IMR-90 (cell line): ENCODE data around the gene PRKCE. TPM values are rescaled to one million over a fixed set of nuclear protein-coding genes. Genes with fewer than 3 reads are reported as not detected.

ENCODE experiments used
- ATAC-seq: fragments of 200-7000 bp; cut with Tn5 transposase; 2 replicates; pipeline ENCODE4 v1.9.1; 2020; ENCODE audit warnings: low read depth, mild to moderate bottlenecking, moderate library complexity
- BruUV-seq: library from RNA; stranded (reverse); fragments of 400-500 nt; replicated peaks from 2 replicates; lab custom pipeline; 2021; lab: Mats Ljungman, UMichigan
- CTCF ChIA-PET: fragments of 300-600 bp; formaldehyde crosslinking; extraction: SDS; loops from one replicate; lab custom pipeline; 2021; ENCODE audit warnings: antibody characterized with exemption; lab: Yijun Ruan, JAX
- POLR2A ChIA-PET: fragments of 300-600 bp; sonication (Branson Sonifier 250); formaldehyde crosslinking; loops from one replicate; lab custom pipeline; 2022; ENCODE audit warnings: antibody characterized with exemption; ENCODE audit not compliant: unreplicated experiment; lab: Charles Lee
- DNase-seq: peaks from one replicate; pipeline ENCODE4 v3.0.0; 2013
- H2AFZ ChIP-seq: replicated peaks from 2 replicates; pipeline ENCODE3; 2013; ENCODE audit warnings: low read length, mild to moderate bottlenecking; ENCODE audit not compliant: poor library complexity
- H2AK5ac ChIP-seq: 2 replicates; pipeline ENCODE4 v1.6.1; 2013; ENCODE audit warnings: low read depth, low read length, inconsistent platforms
- H2AK9ac ChIP-seq: replicated peaks from 2 replicates; pipeline ENCODE3; 2013; ENCODE audit warnings: mild to moderate bottlenecking, low read depth, low read length, moderate library complexity; ENCODE audit not compliant: poor library complexity
- H2BK120ac ChIP-seq: 2 replicates; pipeline ENCODE4 v1.6.1; 2013; ENCODE audit warnings: low read depth, low read length, inconsistent platforms
- H2BK15ac ChIP-seq: 3 replicates; pipeline ENCODE4 v1.6.1; 2013; ENCODE audit warnings: low read depth, low read length, inconsistent platforms
- H2BK20ac ChIP-seq: 2 replicates; pipeline ENCODE4 v1.6.1; 2013; ENCODE audit warnings: low read depth, mild to moderate bottlenecking, inconsistent platforms, low read length, moderate library complexity
- H2BK5ac ChIP-seq: 2 replicates; pipeline ENCODE4 v1.6.1; 2013; ENCODE audit warnings: mild to moderate bottlenecking, low read depth, low read length, inconsistent platforms; ENCODE audit not compliant: poor library complexity, severe bottlenecking
- H3K14ac ChIP-seq: replicated peaks from 2 replicates; pipeline ENCODE4 v1.6.1; 2013; ENCODE audit warnings: low read depth, low read length, inconsistent platforms
- H3K18ac ChIP-seq: 2 replicates; pipeline ENCODE4 v1.6.1; 2013; ENCODE audit warnings: low read depth, low read length, control low read depth
- H3K23ac ChIP-seq: 2 replicates; pipeline ENCODE4 v1.6.1; 2013; ENCODE audit warnings: low read depth, low read length, inconsistent platforms
- H3K27ac ChIP-seq: 2 replicates; pipeline ENCODE4 v1.5.1; 2013; ENCODE audit warnings: mild to moderate bottlenecking, control low read depth, low read length; ENCODE audit not compliant: insufficient read depth
- H3K27me3 ChIP-seq: 2 replicates; pipeline ENCODE4 v1.6.1; 2013; ENCODE audit warnings: low read length; ENCODE audit not compliant: control insufficient read depth, insufficient read depth
- H3K36me3 ChIP-seq: 2 replicates; pipeline ENCODE4 v1.6.1; 2013; ENCODE audit warnings: low read length, mixed read lengths; ENCODE audit not compliant: control insufficient read depth, insufficient read depth
- H3K4ac ChIP-seq: 2 replicates; pipeline ENCODE4 v1.6.1; 2013; ENCODE audit warnings: low read depth, low read length, inconsistent platforms
- H3K4me1 ChIP-seq: 2 replicates; pipeline ENCODE4 v1.6.1; 2013; ENCODE audit warnings: low read length, mixed read lengths; ENCODE audit not compliant: control insufficient read depth, insufficient read depth
- H3K4me2 ChIP-seq: 2 replicates; pipeline ENCODE4 v1.6.1; 2013; ENCODE audit warnings: low read depth, mild to moderate bottlenecking, control low read depth, low read length, moderate library complexity
- H3K4me3 ChIP-seq: 2 replicates; pipeline ENCODE4 v1.5.1; 2013; ENCODE audit warnings: low read depth, mild to moderate bottlenecking, control low read depth, low read length, moderate library complexity; ENCODE audit not compliant: insufficient read depth
- H3K56ac ChIP-seq: 2 replicates; pipeline ENCODE4 v1.6.1; 2013; ENCODE audit warnings: low read length, inconsistent platforms; ENCODE audit not compliant: insufficient read depth; ENCODE audit errors: extremely low read depth
- H3K79me1 ChIP-seq, 2 experiments: 2 replicates each; pipeline ENCODE4 v1.6.1; 2013; ENCODE audit warnings: low read length in 2 of 2, inconsistent platforms in 1 of 2, low read depth in 1 of 2
- H3K9ac ChIP-seq: 2 replicates; pipeline ENCODE4 v1.6.1; 2013; ENCODE audit warnings: low read depth, low read length, control low read depth
- H3K9me1 ChIP-seq: 2 replicates; pipeline ENCODE4 v1.6.1; 2013; ENCODE audit warnings: low read length, inconsistent platforms; ENCODE audit not compliant: insufficient read depth
- H3K9me3 ChIP-seq: 2 replicates; pipeline ENCODE4 v1.6.1; 2013; ENCODE audit warnings: low read length; ENCODE audit not compliant: control insufficient read depth, insufficient read depth
- H4K20me1 ChIP-seq: 2 replicates; pipeline ENCODE4 v1.6.1; 2013; ENCODE audit warnings: low read length, inconsistent platforms; ENCODE audit not compliant: insufficient read depth
- H4K5ac ChIP-seq: 2 replicates; pipeline ENCODE4 v1.6.1; 2013; ENCODE audit warnings: mild to moderate bottlenecking, low read depth, low read length, control low read depth
- H4K8ac ChIP-seq, 2 experiments: 2 replicates each; pipeline ENCODE4 v1.6.1; 2013; ENCODE audit warnings: low read depth in 2 of 2, low read length in 2 of 2, control low read depth in 1 of 2, inconsistent platforms in 1 of 2
- H4K91ac ChIP-seq: 2 replicates; pipeline ENCODE4 v1.6.1; 2013; ENCODE audit warnings: low read depth, low read length, inconsistent platforms; ENCODE audit not compliant: insufficient read depth
- WGBS, 2 experiments: methylation state at CpG; one replicate each; pipeline versions ENCODE4 v1.1.5 to v1.1.7; 2013; ENCODE audit warnings: missing lambda C conversion rate in 2 of 2; ENCODE audit not compliant: insufficient read length in 1 of 2; ENCODE audit errors: extremely low coverage in 2 of 2; 5-methylcytosine and 5-hydroxymethylcytosine counted together
- dilution Hi-C: fragments of 300-500 bp; cut with HindIII; formaldehyde crosslinking; loops from one replicate; pipeline ENCODE4 v1.14.3; 2018; ENCODE audit warnings: low sequenced_read_pairs; ENCODE audit not compliant: unreplicated experiment
- in situ Hi-C: fragments of 300-500 bp; cut with MboI; formaldehyde crosslinking; loops from 3 replicates; pipeline ENCODE4 v1.14.3; 2019; ENCODE audit warnings: low sequenced_read_pairs, inconsistent platforms, mixed read lengths
- intact Hi-C: fragments of 100-400 bp; cut with micrococcal nuclease; formaldehyde crosslinking; loops from 2 replicates; pipeline ENCODE4 v1.10.0; 2022
- polyA plus RNA-seq, 3 experiments: library from polyadenylated mRNA; depleted of rRNA; stranded (reverse); fragments of >200 nt; gene quantifications; 2 replicates each; pipeline ENCODE4 v1.2.3, GENCODE V29; 2012; ENCODE audit warnings: low replicate concordance in 1 of 3
- total RNA-seq: library from RNA; depleted of rRNA; stranded (reverse); fragments of >200 nt; gene quantifications from 2 replicates; pipeline ENCODE4 v1.2.3, GENCODE V29; 2012
- TF ChIP-seq, protein P1 (sequence below): fragments of 150-350 bp; IDR thresholded peaks from 2 replicates; pipeline ENCODE4 v1.6.1; 2017; ENCODE audit warnings: mild to moderate bottlenecking, antibody characterized with exemption, low read length, low read depth

The PRKCE gene
- total and polyA plus RNA-seq, 2 of the 4 experiments (the other 2 are of a cell fraction), result 8.1 to 32.4 TPM

DNA sequence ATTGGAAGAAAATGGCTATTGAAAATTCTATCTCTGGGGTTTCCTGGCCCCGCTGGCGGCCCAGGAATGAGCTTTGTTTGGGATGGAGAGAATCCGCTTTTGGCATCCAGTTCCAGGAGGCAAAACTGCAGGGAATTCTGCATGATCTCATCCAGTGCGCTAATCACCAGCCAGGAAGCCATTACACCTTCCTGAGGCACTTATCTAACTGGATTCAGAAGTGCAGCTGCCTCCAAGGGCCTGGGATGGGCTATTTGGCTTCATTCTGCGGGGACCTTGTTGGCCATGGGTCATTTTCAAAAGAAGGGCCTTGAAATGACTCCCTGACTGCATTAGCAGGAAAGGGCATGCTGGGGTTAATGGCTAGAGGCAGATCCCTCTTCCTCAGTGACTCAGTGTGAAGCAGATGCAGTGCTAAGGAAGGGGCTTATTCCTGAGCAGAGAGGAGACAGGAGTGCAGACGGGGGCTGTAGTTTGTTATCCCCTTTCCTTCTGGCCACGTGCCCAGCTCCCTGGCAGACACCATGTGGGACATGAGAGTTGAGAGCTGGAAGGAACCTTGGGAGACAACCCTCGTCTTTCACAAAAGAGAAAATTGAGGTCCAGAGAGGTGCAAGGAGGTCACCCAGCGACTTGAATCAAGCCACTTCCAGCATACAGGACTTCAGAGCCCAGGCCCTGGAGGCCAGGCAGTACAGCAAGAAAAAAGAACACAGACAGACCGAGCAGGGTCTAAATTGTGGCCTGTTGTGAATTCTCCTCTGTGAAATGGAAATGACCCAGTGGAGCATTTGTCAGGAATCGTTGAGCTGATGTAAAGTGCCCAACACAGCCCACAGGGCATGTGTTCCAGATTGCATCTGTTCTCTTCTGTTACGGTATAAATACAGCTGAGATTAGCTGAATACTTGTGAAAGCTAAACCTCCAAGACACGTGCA, 161.8 kb downstream of the PRKCE start:
- Histone ChIP-seq H2BK20ac (no peak overlapping the region), H3K36me3 (no peaks in the 10 kb centered on the region), H3K9me3 (no peaks in the 10 kb centered on the region), H3K79me1 (no peaks in the 10 kb centered on the region), H3K14ac (no peak overlapping the region; the same call in 1 of the 2 replicates), H2BK5ac (no peak overlapping the region), H2AFZ (peak overlapping the region; percentile 40), H3K27ac (no peak overlapping the region), H2BK120ac (no peak overlapping the region), H4K5ac (no peak overlapping the region), H3K27me3 (no peaks in the 10 kb centered on the region), H3K4me3 (no peak overlapping the region), H2AK9ac (no peak overlapping the region), H2AK5ac (no peak overlapping the region), H3K4me1 (peaks cover 10% of the 10 kb centered on the region), H4K20me1 (0 out of 2 replicates have a peak, but pooled peaks cover 4% of the 10 kb centered on the region), H3K56ac (no peak overlapping the region), H3K9ac (no peak overlapping the region), H3K23ac (no peak overlapping the region), H2BK15ac (no peak overlapping the region), H3K18ac (no peak overlapping the region), H4K8ac (no peak overlapping the region), H3K4me2 (no peak overlapping the region), H3K4ac (no peak overlapping the region), H4K91ac (no peak overlapping the region), H3K9me1 (no peaks in the 10 kb centered on the region)
- dilution Hi-C loops (no loop called here), in situ Hi-C loops (no loop called here), intact Hi-C loops (no loop called here)
- CTCF ChIA-PET, result interaction anchor here (0.6 kb wide), 1 partner anchor 26 kb away, joined by 3 read pairs; no protein-coding TSS in a partner anchor
- ATAC-seq, result no peak
- 45% methylated on average over 6 of the region's 13 CpGs; no CpG with 5 or more reads in 1 of the 2 experiments for WGBS, 2 experiments
- POLR2A ChIA-PET, result no interaction called here
- TF ChIP-seq, protein P1, sequence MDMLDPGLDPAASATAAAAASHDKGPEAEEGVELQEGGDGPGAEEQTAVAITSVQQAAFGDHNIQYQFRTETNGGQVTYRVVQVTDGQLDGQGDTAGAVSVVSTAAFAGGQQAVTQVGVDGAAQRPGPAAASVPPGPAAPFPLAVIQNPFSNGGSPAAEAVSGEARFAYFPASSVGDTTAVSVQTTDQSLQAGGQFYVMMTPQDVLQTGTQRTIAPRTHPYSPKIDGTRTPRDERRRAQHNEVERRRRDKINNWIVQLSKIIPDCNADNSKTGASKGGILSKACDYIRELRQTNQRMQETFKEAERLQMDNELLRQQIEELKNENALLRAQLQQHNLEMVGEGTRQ, result no peak
- BruUV-seq, result no TSS peak
- DNase-seq, result peak; percentile 64
